GM21381 (cell line): ENCODE results near the gene SESN1.
A peak's percentile ranks its signal among the peaks of the same experiment; 100 is the strongest.

Experiments
- ATAC-seq: cut with Tn5 transposase; IDR thresholded peaks from one replicate; pipeline ENCODE4 v1.9.1; 2021; ENCODE audit warnings: mild to moderate bottlenecking, moderate library complexity; ENCODE audit not compliant: unreplicated experiment

The SESN1 gene

GRCh38 chr6:109031416-109031815, 63.2 kb downstream of the SESN1 start:
- ATAC-seq = no peak

- ATAC-seq = no peak
Observed at GRCh38 chr6:109029313-109029712, 65.3 kb downstream of the SESN1 start.

- ATAC-seq = no peak
Observed at GRCh38 chr6:109028439-109028838, 66.2 kb downstream of the SESN1 start.

- ATAC-seq = no peak
Observed at GRCh38 chr6:109027964-109028363, 66.7 kb downstream of the SESN1 start.

- ATAC-seq = no peak
Observed at GRCh38 chr6:109025639-109026038, 69.0 kb downstream of the SESN1 start.

- no peak for ATAC-seq
Observed at GRCh38 chr6:109024784-109025183, 69.9 kb downstream of the SESN1 start.

- ATAC-seq = no peak
Observed at GRCh38 chr6:109024368-109024767, 70.3 kb downstream of the SESN1 start.

GRCh38 chr6:109023356-109023925, 71.2 kb downstream of the SESN1 start:
- no peak for ATAC-seq

GRCh38 chr6:109021870-109022269, 72.8 kb downstream of the SESN1 start:
- no peak for ATAC-seq

GRCh38 chr6:109019911-109020310, 74.7 kb downstream of the SESN1 start:
- no peak for ATAC-seq

GRCh38 chr6:109015176-109015575, 79.5 kb downstream of the SESN1 start:
- no peak for ATAC-seq

GRCh38 chr6:109014606-109015005, 80.0 kb downstream of the SESN1 start:
- ATAC-seq = no peak

- no peak for ATAC-seq
Observed at GRCh38 chr6:109013656-109014305, 80.9 kb downstream of the SESN1 start.

- ATAC-seq = no peak
Observed at GRCh38 chr6:109010705-109011102, 83.9 kb downstream of the SESN1 start.

- no peak for ATAC-seq
Observed at GRCh38 chr6:109009962-109010704, 84.5 kb downstream of the SESN1 start.

GRCh38 chr6:109009236-109009961, 85.2 kb downstream of the SESN1 start:
- ATAC-seq = peak; percentile 96

- ATAC-seq = no peak
Observed at GRCh38 chr6:109008537-109009235, 86.0 kb downstream of the SESN1 start.

GRCh38 chr6:109008054-109008453, 86.6 kb downstream of the SESN1 start:
- no peak for ATAC-seq

GRCh38 chr6:109007521-109007920, 87.1 kb downstream of the SESN1 start:
- ATAC-seq = no peak

- no peak for ATAC-seq
Observed at GRCh38 chr6:109006818-109007217, 87.8 kb downstream of the SESN1 start.

GRCh38 chr6:109002882-109003281, 91.8 kb downstream of the SESN1 start:
- no peak for ATAC-seq
